Peyer's patch (tissue), 4 donors: ENCODE measurements around the gene CDH23. TPM values are rescaled to one million over a fixed set of nuclear protein-coding genes. Genes with fewer than 3 reads are reported as not detected.

Source experiments
- DNase-seq, 3 donors: peaks; one replicate each; pipeline ENCODE4 v3.0.0-alpha.2; 2017 to 2019
- H3K27ac ChIP-seq, 4 donors: fragments of 200-600 bp; sonication (generic); one replicate each; pipeline ENCODE4 v1.5.1; 2016 to 2019
- H3K27me3 ChIP-seq, 2 donors: fragments of 200-600 bp; sonication (generic); one replicate each; pipeline ENCODE4 v1.5.1; 2019
- H3K36me3 ChIP-seq, 3 donors: fragments of 200-600 bp; sonication (generic); one replicate each; pipeline ENCODE4 v1.5.1; 2016 to 2019
- H3K4me1 ChIP-seq, 4 donors: fragments of 200-600 bp; sonication (generic); one replicate each; pipeline ENCODE4 v1.5.1; 2016 to 2019
- H3K4me3 ChIP-seq, 4 donors: fragments of 200-600 bp; sonication (generic); 1 replicate in 3 of 4; 2 replicates in 1 of 4; pipeline ENCODE4 v1.5.1; 2016 to 2019; ENCODE audit warnings: mild to moderate bottlenecking in 1 of 4
- H3K9me3 ChIP-seq, 4 donors: fragments of 200-600 bp; sonication (generic); one replicate each; pipeline ENCODE4 v1.5.1; 2016 to 2019; ENCODE audit warnings: mild to moderate bottlenecking in 1 of 4
- POLR2A ChIP-seq, 2 donors: fragments of 450-650 bp; IDR thresholded peaks; one replicate each; pipeline ENCODE4 v1.5.1; 2017; ENCODE audit warnings: antibody characterized with exemption in 2 of 2, mild to moderate bottlenecking in 2 of 2, moderate library complexity in 2 of 2
- total RNA-seq, 4 donors: library from RNA; depleted of rRNA; stranded (reverse); fragments of >200 nt; gene quantifications; one replicate each; pipeline ENCODE4 v1.1.0, GENCODE V29; 2016
- TF ChIP-seq, protein P1 (sequence below), 6 experiments: fragments of 450-650 bp in 4 of 6; fragments of 200-600 bp in 2 of 6; sonication (generic) in 1 of 6; IDR thresholded peaks; one replicate each; pipeline ENCODE4 v1.5.1; 2017 to 2019; ENCODE audit warnings: antibody characterized with exemption in 6 of 6, mild to moderate bottlenecking in 3 of 6, moderate library complexity in 1 of 6

The CDH23 gene
- total RNA-seq, 4 donors from 2014 or later = 3.2 to 9.9 (median 5.4) TPM

DNA sequence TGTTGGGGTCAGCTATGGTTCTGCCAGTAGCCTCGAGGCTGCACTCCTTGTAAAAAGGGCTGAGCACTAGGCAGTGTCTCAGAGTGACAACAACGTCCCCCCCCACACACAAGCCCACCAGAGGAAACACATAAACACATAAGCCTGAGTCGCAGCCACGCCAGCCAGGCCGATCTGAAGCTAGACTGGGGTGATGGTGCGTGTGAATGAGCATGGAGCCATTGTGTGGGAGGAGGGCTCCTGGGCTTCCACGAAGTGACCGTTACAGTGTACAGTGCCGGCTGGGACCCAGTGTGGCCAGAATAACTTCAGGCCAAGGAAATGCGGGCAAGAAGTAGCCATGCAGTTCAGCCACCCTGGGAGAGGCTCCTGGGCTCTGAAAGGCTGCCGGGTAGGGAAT, 326.6 kb downstream of the CDH23 start:
- no peaks in the 10 kb centered on the region for H3K36me3 ChIP-seq
- H3K4me1 ChIP-seq = peaks cover 19 to 37% (median 31%) of the 10 kb centered on the region in 4 donors
- no peaks in the 10 kb centered on the region for H3K9me3 ChIP-seq
- H3K27ac ChIP-seq = no peak overlapping the region
- DNase-seq = no peak
- H3K4me3 ChIP-seq = no peak overlapping the region
- H3K27me3 ChIP-seq = no peaks in the 10 kb centered on the region
- TF ChIP-seq, protein P1, sequence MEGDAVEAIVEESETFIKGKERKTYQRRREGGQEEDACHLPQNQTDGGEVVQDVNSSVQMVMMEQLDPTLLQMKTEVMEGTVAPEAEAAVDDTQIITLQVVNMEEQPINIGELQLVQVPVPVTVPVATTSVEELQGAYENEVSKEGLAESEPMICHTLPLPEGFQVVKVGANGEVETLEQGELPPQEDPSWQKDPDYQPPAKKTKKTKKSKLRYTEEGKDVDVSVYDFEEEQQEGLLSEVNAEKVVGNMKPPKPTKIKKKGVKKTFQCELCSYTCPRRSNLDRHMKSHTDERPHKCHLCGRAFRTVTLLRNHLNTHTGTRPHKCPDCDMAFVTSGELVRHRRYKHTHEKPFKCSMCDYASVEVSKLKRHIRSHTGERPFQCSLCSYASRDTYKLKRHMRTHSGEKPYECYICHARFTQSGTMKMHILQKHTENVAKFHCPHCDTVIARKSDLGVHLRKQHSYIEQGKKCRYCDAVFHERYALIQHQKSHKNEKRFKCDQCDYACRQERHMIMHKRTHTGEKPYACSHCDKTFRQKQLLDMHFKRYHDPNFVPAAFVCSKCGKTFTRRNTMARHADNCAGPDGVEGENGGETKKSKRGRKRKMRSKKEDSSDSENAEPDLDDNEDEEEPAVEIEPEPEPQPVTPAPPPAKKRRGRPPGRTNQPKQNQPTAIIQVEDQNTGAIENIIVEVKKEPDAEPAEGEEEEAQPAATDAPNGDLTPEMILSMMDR (IDR thresholded peaks at IDR 0.05) = no peak
- no peak for TF ChIP-seq POLR2A (IDR thresholded peaks at IDR 0.05)

DNA sequence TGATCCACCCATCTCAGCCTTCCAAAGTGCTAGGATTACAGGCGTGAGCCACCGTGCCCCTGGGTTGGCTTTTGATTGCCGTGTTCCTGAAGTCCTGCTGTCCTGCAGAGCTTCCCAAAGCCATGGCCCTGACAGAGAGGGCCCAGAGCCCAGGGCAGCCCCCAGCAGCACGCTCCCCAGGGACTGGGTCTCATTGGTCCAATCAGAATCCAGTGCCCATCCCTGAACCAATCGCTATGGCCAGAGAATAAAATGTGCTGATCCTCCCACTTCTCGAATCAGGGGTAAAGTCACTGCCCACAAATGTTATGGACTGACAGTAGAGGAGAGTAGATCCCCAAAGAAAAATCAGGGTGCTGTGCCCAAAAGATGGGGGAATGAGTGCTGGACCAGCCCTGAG, 327.8 kb downstream of the CDH23 start:
- Histone ChIP-seq H3K27me3 (no peaks in the 10 kb centered on the region), H3K9me3 (no peaks in the 10 kb centered on the region), H3K27ac (no peak overlapping the region), H3K36me3 (no peaks in the 10 kb centered on the region), H3K4me3 (no peak overlapping the region), H3K4me1 (peaks cover 19 to 44% (median 43%) of the 10 kb centered on the region in 4 donors)
- no peak for TF ChIP-seq POLR2A (IDR thresholded peaks at IDR 0.05)
- TF ChIP-seq, protein P1 (IDR thresholded peaks at IDR 0.05) = no peak
- no peak for DNase-seq

DNA sequence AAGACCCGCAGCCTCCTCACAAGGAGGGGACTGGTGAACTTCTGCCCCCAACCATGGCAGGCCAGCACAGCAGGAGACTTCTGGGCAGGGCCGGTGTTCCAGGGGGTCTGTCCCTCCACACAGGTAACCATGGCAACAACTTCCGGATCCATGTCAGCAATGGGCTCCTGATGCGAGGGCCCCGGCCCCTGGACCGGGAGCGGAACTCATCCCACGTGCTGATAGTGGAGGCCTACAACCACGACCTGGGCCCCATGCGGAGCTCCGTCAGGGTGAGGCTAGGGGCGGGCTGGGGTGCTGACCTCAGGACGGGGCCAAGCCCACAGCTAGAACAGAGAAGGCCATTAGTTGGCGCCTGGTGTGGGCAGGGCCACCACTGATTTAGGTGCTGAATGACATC, 328.5 kb downstream of the CDH23 start:
- H3K9me3 ChIP-seq = no peaks in the 10 kb centered on the region
- no peaks in the 10 kb centered on the region for H3K36me3 ChIP-seq
- no peak for DNase-seq
- H3K27me3 ChIP-seq = no peaks in the 10 kb centered on the region
- no peak for TF ChIP-seq POLR2A (IDR thresholded peaks at IDR 0.05)
- TF ChIP-seq, protein P1 (IDR thresholded peaks at IDR 0.05) = no peak
- peaks cover 19 to 49% (median 45%) of the 10 kb centered on the region in 4 donors for H3K4me1 ChIP-seq
- peak overlapping the region in 2 of 4 donors; percentile 85 to 93 for H3K27ac ChIP-seq
- H3K4me3 ChIP-seq = no peak overlapping the region

DNA sequence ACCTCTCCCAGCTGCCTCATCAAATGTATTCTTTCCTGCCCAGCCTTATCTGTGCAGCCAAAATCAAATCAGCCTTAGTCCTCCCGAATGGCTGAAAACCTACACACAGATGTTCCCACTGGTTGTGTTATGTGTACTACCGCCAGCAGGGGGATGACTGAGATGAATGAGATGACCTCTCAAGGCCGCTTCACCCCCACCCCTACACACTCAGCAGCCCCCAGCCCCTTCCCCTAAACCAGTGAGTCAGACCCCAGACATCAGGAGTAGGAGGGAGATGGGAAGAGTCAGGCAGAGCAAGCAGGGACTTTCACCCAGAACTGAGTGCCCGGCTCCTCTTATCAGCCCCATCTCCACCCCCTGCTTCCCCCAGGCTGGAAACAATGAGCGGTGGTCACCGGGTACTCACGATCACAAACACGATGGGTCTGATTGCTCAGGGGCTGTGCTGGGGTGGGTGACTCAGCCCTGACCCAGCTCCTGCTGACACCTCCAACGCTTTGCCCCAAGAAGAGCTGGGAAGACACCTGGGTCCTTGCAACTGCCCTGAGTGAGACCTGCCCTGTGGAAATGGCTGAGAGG, 329.4 kb downstream of the CDH23 start:
- no peaks in the 10 kb centered on the region for H3K27me3 ChIP-seq
- peaks cover 19 to 52% (median 48%) of the 10 kb centered on the region in 4 donors for H3K4me1 ChIP-seq
- TF ChIP-seq, protein P1 (IDR thresholded peaks at IDR 0.05) = peak; percentile 34 to 51 (median 42)
- no peak for TF ChIP-seq POLR2A (IDR thresholded peaks at IDR 0.05)
- no peaks in the 10 kb centered on the region for H3K9me3 ChIP-seq
- DNase-seq = peak in 2 of 3 donors; percentile 73 to 78
- no peak overlapping the region for H3K4me3 ChIP-seq
- H3K36me3 ChIP-seq = no peaks in the 10 kb centered on the region
- H3K27ac ChIP-seq = peak overlapping the region; percentile 81 to 93 (median 86)

DNA sequence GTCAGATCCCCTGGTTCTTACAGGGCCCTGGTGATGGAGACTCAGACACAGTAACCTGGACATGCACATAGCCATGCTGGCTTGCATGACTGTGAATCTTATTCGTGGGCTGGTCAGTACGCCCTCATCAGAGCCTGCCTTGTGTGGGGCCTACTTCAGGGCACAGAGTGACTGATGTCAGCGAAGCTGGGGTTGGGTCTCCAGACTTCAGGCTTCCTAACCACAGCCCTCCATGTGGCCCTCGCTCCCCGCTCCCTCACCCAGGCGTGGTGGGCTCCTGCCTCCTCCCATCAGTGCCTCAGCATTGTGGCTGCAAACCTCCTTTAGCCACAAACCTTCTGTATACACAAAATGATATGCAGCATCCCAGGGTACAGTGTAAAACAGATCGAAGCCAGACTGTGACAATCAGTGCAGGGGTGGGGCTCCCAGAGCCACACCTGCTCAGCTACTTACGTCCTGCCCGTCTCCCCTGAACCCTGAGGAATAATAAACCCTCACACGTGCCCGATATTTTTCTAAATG, 329.9 kb downstream of the CDH23 start:
- H3K27me3 ChIP-seq = no peaks in the 10 kb centered on the region
- peak in 2 of 3 donors; percentile 50 to 81 for DNase-seq

More for the DNA sequence above, 329.9 kb downstream of the CDH23 start:
- no peak overlapping the region for H3K4me3 ChIP-seq
- no peak for TF ChIP-seq POLR2A (IDR thresholded peaks at IDR 0.05)
- TF ChIP-seq, protein P1 (IDR thresholded peaks at IDR 0.05) = no peak
- H3K9me3 ChIP-seq = no peaks in the 10 kb centered on the region
- H3K4me1 ChIP-seq = peaks cover 19 to 52% (median 48%) of the 10 kb centered on the region in 4 donors
- H3K27ac ChIP-seq = peak overlapping the region; percentile 81 to 93 (median 86)
- H3K36me3 ChIP-seq = no peaks in the 10 kb centered on the region
